ENCODE results near the gene NEU3. TPM values are rescaled to one million over a fixed set of nuclear protein-coding genes. Genes with fewer than 3 reads are reported as not detected.

The NEU3 gene
- total and polyA plus RNA-seq, 2 donors (not counting 1 experiment from before 2014, with no cell fraction given): 17.0 to 17.4 TPM

DNA sequence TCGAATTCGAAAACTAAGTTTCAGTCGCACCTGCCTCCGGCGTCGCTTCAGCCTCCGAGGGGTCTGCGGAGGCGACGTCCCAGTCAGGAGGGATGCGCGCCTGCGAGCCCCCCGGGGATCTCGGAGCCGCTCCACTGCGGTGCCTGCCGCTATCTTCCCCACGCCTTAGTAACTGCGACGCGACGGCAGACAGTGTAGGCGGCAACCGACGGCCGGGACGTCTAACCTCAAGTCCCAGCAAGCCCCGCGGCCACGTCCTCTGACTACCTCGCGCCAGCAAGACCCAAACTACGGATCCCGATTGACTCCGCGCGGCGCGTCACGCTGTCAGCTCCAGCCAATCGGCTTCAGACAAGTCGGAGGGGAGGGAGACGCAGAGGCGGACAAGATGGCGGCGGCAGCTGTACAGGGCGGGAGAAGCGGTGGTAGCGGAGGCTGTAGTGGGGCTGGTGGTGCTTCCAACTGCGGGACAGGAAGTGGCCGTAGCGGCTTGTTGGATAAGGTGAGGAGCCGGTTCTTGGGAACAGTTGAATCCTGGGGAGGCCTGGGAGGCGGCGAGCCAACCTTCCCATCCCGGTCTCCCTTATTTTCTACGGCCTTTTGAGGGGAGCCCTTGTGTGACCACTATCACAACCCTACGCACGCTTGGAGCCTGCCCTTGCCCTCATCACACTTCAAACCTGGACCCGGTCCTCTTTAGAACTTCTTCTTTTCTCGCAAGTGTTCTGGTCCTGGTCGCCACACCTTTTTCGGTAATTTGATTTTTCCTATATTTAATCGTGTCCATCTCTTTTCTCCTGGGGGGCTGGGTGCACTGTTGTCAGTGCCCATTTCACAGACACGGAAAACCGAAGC is 39.6 kb upstream of the NEU3 start, which contains the start of the genes SPCS2 and XRRA1:
TSS of gene SPCS2 (plus strand) at position 369 of the 855 bp plus-strand sequence. CDS start at position 389, 20 bp downstream.
TSS of gene XRRA1 (minus strand) at position 194 of the 855 bp plus-strand sequence. CDS start 8,213 bp downstream, outside the sequence.
- H3K4me2 ChIP-seq (replicated peaks; ENCODE audit: low read depth, low read length, poor library complexity, severe bottlenecking): peak within 1 kb of the TSS; percentile 82
- H2AFZ ChIP-seq (ENCODE audit: insufficient read depth, low read depth, low read length, poor library complexity, severe bottlenecking): peak within 1 kb of the TSS; percentile 84
- CTCF ChIA-PET: interaction anchor here (1.4 to 1.7 kb wide), 2 partner anchors 16 to 19 kb away, joined by 4 read pairs; no protein-coding TSS in a partner anchor
- Mint-ChIP-seq H3K9me3 (ENCODE audit: insufficient read depth) (no peaks in the 10 kb centered on the region), H3K4me1 (peaks cover 62% of the 10 kb centered on the region), H3K4me3 (peak within 1 kb of the TSS; percentile 94), H3K27ac (peak within 1 kb of the TSS; percentile 96), H3K27me3 (no peaks in the 10 kb centered on the region)
- DNase-seq (peak; percentile 98), ATAC-seq (ENCODE audit: low read depth) (peak; percentile 96)
- H3K4me1 ChIP-seq (ENCODE audit: control insufficient read depth in 2 of 2, insufficient read depth in 2 of 2, low read length in 2 of 2): peaks cover 43 to 50% of the 10 kb centered on the region in 2 donors
- no peaks in the 10 kb centered on the region for H4K20me1 ChIP-seq (ENCODE audit: control insufficient read depth, insufficient read depth, low read length, poor library complexity, severe bottlenecking)
- peak within 1 kb of the TSS; percentile 71 to 98 (median 84) for H3K4me3 ChIP-seq (ENCODE audit: control extremely low read depth in 1 of 5, extremely low read depth in 1 of 5, insufficient read depth in 1 of 5, low read depth in 2 of 5, low read length in 4 of 5)
- TF ChIP-seq, protein P1, sequence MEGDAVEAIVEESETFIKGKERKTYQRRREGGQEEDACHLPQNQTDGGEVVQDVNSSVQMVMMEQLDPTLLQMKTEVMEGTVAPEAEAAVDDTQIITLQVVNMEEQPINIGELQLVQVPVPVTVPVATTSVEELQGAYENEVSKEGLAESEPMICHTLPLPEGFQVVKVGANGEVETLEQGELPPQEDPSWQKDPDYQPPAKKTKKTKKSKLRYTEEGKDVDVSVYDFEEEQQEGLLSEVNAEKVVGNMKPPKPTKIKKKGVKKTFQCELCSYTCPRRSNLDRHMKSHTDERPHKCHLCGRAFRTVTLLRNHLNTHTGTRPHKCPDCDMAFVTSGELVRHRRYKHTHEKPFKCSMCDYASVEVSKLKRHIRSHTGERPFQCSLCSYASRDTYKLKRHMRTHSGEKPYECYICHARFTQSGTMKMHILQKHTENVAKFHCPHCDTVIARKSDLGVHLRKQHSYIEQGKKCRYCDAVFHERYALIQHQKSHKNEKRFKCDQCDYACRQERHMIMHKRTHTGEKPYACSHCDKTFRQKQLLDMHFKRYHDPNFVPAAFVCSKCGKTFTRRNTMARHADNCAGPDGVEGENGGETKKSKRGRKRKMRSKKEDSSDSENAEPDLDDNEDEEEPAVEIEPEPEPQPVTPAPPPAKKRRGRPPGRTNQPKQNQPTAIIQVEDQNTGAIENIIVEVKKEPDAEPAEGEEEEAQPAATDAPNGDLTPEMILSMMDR (IDR thresholded peaks at IDR 0.05): no peak
- TF ChIP-seq EZH2 (IDR thresholded peaks at IDR 0.05; ENCODE audit: borderline replicate concordance, insufficient read depth, low read depth, low read length, poor library complexity, severe bottlenecking): no peak
- peak within 1 kb of the TSS; percentile 85 to 95 for H3K27ac ChIP-seq (ENCODE audit: low read length in 2 of 2)
- under 1% methylated on average over 61 of the region's 67 CpGs for WGBS (ENCODE audit: insufficient coverage)
- peaks cover 3 to 9% of the 10 kb centered on the region in 2 experiments for H3K36me3 ChIP-seq (replicated peaks in 1 of 2; ENCODE audit: control extremely low read depth in 1 of 2, control insufficient read depth in 1 of 2, extremely low read depth in 1 of 2, insufficient read depth in 2 of 2, low read length in 1 of 2)
- H3K27me3 ChIP-seq (replicated peaks in 1 of 4; ENCODE audit: control extremely low read depth in 1 of 4, control insufficient read depth in 3 of 4, insufficient read depth in 4 of 4, low read length in 3 of 4): no peaks in the 10 kb centered on the region
- H3K9ac ChIP-seq (ENCODE audit: low read length): peak within 1 kb of the TSS; percentile 95
- intact Hi-C loops (cut with micrococcal nuclease): loop anchor here (1.0 to 5.0 kb wide), 3 partner anchors 39 to 457 kb away; partner anchors contain the start of genes LIPT2, NEU3 and RNF169
- peaks cover 83% of the 10 kb centered on the region for H3K79me2 ChIP-seq (ENCODE audit: control insufficient read depth, insufficient read depth, low read length)
- POLR2A ChIA-PET: interaction anchor here (0.6 to 1.4 kb wide), 3 partner anchors 38 to 1169 kb away, joined by 4 to 9 read pairs (median 4); partner anchors contain the start of gene NEU3
- H3K9me3 ChIP-seq (ENCODE audit: control extremely low read depth in 1 of 3, control insufficient read depth in 2 of 3, insufficient read depth in 1 of 3, low read length in 2 of 3): no peaks in the 10 kb centered on the region

Data from B cell (primary cell).